Spleen (tissue), 11 donors: Measurements from ENCODE around the gene SLC4A1AP. TPM values are rescaled to one million over a fixed set of nuclear protein-coding genes. Genes with fewer than 3 reads are reported as not detected.
"Not testable (repeated sequence)": the region's sequence is repeated elsewhere in the genome, so short reads cannot be mapped to it uniquely, and the experiment has no call there.

Experiments used
- DNase-seq: peaks from one replicate; pipeline ENCODE4 v3.0.0-alpha.2; 2020
- H3K27ac ChIP-seq, 8 donors: fragments of 200-600 bp; sonication (generic) in 7 of 8; 1 replicate in 4 of 8; 2 replicates in 4 of 8; pipeline versions ENCODE4 v1.5.0 to v1.8.0; 2016 to 2021; ENCODE audit warnings: inconsistent platforms in 4 of 8, mild to moderate bottlenecking in 4 of 8, moderate library complexity in 1 of 8
- H3K27me3 ChIP-seq, 7 donors: fragments of 200-600 bp; sonication (generic) in 6 of 7; replicated peaks in 1 of 7; 1 replicate in 4 of 7; 2 replicates in 3 of 7; pipeline versions ENCODE4 v1.5.0 to v1.8.0; 2016 to 2021; ENCODE audit warnings: inconsistent platforms in 3 of 7, mild to moderate bottlenecking in 1 of 7
- H3K36me3 ChIP-seq, 6 donors: fragments of 200-600 bp; sonication (generic) in 5 of 6; 1 replicate in 4 of 6; 2 replicates in 2 of 6; pipeline versions ENCODE4 v1.5.0 to v1.8.0; 2016 to 2021; ENCODE audit warnings: inconsistent platforms in 2 of 6
- H3K4me1 ChIP-seq, 6 donors: fragments of 200-600 bp; sonication (generic) in 5 of 6; 1 replicate in 3 of 6; 2 replicates in 3 of 6; pipeline versions ENCODE4 v1.5.0 to v1.8.0; 2016 to 2021; ENCODE audit warnings: inconsistent platforms in 3 of 6
- H3K4me3 ChIP-seq, 8 donors: fragments of 200-600 bp; sonication (generic) in 7 of 8; 1 replicate in 4 of 8; 2 replicates in 4 of 8; pipeline versions ENCODE4 v1.5.0 to v1.8.0; 2016 to 2021; ENCODE audit warnings: inconsistent platforms in 4 of 8, mild to moderate bottlenecking in 4 of 8, moderate library complexity in 2 of 8
- H3K9me3 ChIP-seq, 8 donors: fragments of 200-600 bp; sonication (generic) in 7 of 8; 1 replicate in 4 of 8; 2 replicates in 4 of 8; pipeline versions ENCODE4 v1.5.0 to v1.8.0; 2016 to 2021; ENCODE audit warnings: inconsistent platforms in 4 of 8
- POLR2A ChIP-seq, 3 donors: fragments of 450-650 bp; IDR thresholded peaks; one replicate each; pipeline ENCODE4 v1.5.1; 2017; ENCODE audit warnings: antibody characterized with exemption in 3 of 3, mild to moderate bottlenecking in 1 of 3
- POLR2AphosphoS5 ChIP-seq, 3 donors: sonication (generic); formaldehyde crosslinking; IDR thresholded peaks; one replicate each; pipeline ENCODE4 v1.5.1; 2017; ENCODE audit warnings: antibody characterized with exemption in 3 of 3
- WGBS, 5 donors: extraction: QIAGEN DNeasy Blood & Tissue Kit in 3 of 5; methylation state at CpG; one replicate each; pipeline versions ENCODE4 v1.1.5 to v1.1.7; 2013 to 2018; 5-methylcytosine and 5-hydroxymethylcytosine counted together
- intact Hi-C: fragments of 100-400 bp; cut with DNase I; formaldehyde crosslinking; loops from one replicate; pipeline ENCODE4 v1.15.0; 2023; ENCODE audit warnings: low total_unique reads
- polyA plus RNA-seq, 3 donors: library from polyadenylated mRNA; stranded (reverse); fragments of 200-250 nt; gene quantifications; one replicate each; pipeline ENCODE4 v1.2.1, GENCODE V29; 2013
- total RNA-seq, 7 donors: library from RNA; depleted of rRNA in 3 of 7; stranded (reverse); fragments of >200 nt in 3 of 7; fragmentation: NEBNext Ultra II Directional in 4 of 7; extraction: Animal tissue kit (Norgen Biotek cat#: 25700) in 4 of 7; gene quantifications; one replicate each; pipeline versions ENCODE4 v1.1.0 to v1.2.1, GENCODE V29; 2016 to 2021
- TF ChIP-seq, protein P1 (sequence below), 11 experiments: fragments of 200-600 bp in 7 of 11; fragments of 450-650 bp in 4 of 11; sonication (generic) in 4 of 11; IDR thresholded peaks in 8 of 11; conservative IDR thresholded peaks in 3 of 11; 1 replicate in 7 of 11; 2 replicates in 4 of 11; pipeline versions ENCODE4 v1.4.0 to v1.8.0; 2016 to 2021; ENCODE audit warnings: antibody characterized with exemption in 11 of 11, inconsistent platforms in 4 of 11, mild to moderate bottlenecking in 1 of 11
- donor health status: healthy with polysubstance abuse.
- donor health status: DM: no; HTN: no; CAD: no; lungs with moderate emphysema.
- donor health status: DM: no; HTN: no; CAD: no.
- donor health status: Bipolar disorder and iron deficiency.
- donor health status: healthy.
- donor health status: DM: no; HTN: no; CAD: no.
- donor health status: DM: yes; HTN: yes; CAD: no.

SLC4A1AP gene
- total and polyA plus RNA-seq, 10 donors = 10.5 to 25.4 (median 19.1) TPM

- 87 to 93% (median 89%) methylated on average over 5 of the region's 5 CpGs for WGBS, 5 donors
- no peaks in the 10 kb centered on the region for H3K9me3 ChIP-seq
- H3K27me3 ChIP-seq = no peaks in the 10 kb centered on the region
- intact Hi-C loops = no loop called here
- DNase-seq = no peak
- peaks cover 0 to 100% (median 78%) of the 10 kb centered on the region in 6 donors for H3K36me3 ChIP-seq
- H3K4me1 ChIP-seq = peaks cover 0 to 15% (median under 1%) of the 10 kb centered on the region in 6 donors
- no peak overlapping the region for H3K27ac ChIP-seq
- no peak for TF ChIP-seq POLR2AphosphoS5 (IDR thresholded peaks at IDR 0.05)
- TF ChIP-seq, protein P1, sequence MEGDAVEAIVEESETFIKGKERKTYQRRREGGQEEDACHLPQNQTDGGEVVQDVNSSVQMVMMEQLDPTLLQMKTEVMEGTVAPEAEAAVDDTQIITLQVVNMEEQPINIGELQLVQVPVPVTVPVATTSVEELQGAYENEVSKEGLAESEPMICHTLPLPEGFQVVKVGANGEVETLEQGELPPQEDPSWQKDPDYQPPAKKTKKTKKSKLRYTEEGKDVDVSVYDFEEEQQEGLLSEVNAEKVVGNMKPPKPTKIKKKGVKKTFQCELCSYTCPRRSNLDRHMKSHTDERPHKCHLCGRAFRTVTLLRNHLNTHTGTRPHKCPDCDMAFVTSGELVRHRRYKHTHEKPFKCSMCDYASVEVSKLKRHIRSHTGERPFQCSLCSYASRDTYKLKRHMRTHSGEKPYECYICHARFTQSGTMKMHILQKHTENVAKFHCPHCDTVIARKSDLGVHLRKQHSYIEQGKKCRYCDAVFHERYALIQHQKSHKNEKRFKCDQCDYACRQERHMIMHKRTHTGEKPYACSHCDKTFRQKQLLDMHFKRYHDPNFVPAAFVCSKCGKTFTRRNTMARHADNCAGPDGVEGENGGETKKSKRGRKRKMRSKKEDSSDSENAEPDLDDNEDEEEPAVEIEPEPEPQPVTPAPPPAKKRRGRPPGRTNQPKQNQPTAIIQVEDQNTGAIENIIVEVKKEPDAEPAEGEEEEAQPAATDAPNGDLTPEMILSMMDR (IDR thresholded peaks at IDR 0.05 in 8 of 11, conservative IDR thresholded peaks at IDR 0.05 in 3 of 11) = no peak
- TF ChIP-seq POLR2A (IDR thresholded peaks at IDR 0.05) = no peak
- H3K4me3 ChIP-seq = no peak overlapping the region
Observed at GRCh38 chr2:27672723-27673486, 9.2 kb downstream of the SLC4A1AP start.

GRCh38 chr2:27680571-27680970 is 16.9 kb downstream of the SLC4A1AP start:
- no peaks in the 10 kb centered on the region for H3K9me3 ChIP-seq
- DNase-seq = no peak
- H3K27ac ChIP-seq = no peak overlapping the region
- peaks cover 0 to 27% (median 6%) of the 10 kb centered on the region in 6 donors for H3K4me1 ChIP-seq
- 88 to 100% (median 93%) methylated on average over 2 of the region's 2 CpGs for WGBS, 5 donors
- H3K36me3 ChIP-seq = peaks cover 0 to 98% (median 62%) of the 10 kb centered on the region in 6 donors
- no peaks in the 10 kb centered on the region for H3K27me3 ChIP-seq
- TF ChIP-seq POLR2AphosphoS5 (IDR thresholded peaks at IDR 0.05) (no peak), POLR2A (IDR thresholded peaks at IDR 0.05) (no peak)
- TF ChIP-seq, protein P1 (IDR thresholded peaks at IDR 0.05 in 8 of 11, conservative IDR thresholded peaks at IDR 0.05 in 3 of 11) = no peak
- H3K4me3 ChIP-seq = no peak overlapping the region
- intact Hi-C loops = no loop called here

DNA sequence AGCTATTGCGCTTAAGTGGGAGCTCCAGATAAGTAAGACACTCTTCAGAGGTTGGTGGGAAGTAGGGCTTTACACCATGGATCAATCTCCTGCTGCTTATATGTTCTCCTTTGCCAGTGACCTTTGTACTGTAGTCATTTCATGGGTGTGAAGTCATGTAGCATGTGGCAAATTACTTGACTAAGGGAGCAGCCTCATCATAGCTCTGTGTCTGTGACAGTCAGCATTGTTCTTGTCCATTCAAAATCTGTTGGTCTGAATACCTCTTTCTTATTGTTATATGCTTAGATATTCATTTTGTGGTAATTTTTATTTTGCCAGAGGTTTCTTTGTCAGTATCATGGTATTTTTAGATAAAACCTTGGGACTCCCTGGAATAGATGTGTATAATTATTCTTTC is 18.2 kb downstream of the SLC4A1AP start:
- H3K9me3 ChIP-seq = no peaks in the 10 kb centered on the region
- no peaks in the 10 kb centered on the region for H3K27me3 ChIP-seq
- peaks cover 4 to 98% (median 63%) of the 10 kb centered on the region in 6 donors for H3K36me3 ChIP-seq
- no peak overlapping the region for H3K27ac ChIP-seq
- no peak for DNase-seq
- H3K4me1 ChIP-seq = peaks cover 0 to 34% (median 6%) of the 10 kb centered on the region in 6 donors
- TF ChIP-seq POLR2AphosphoS5 (IDR thresholded peaks at IDR 0.05) (no peak), POLR2A (IDR thresholded peaks at IDR 0.05) (no peak)
- TF ChIP-seq, protein P1 (IDR thresholded peaks at IDR 0.05 in 8 of 11, conservative IDR thresholded peaks at IDR 0.05 in 3 of 11) = no peak
- 89 to 100% (median 100%) methylated on average over 1 of the region's 1 CpG for WGBS, 5 donors
- intact Hi-C loops = no loop called here
- no peak overlapping the region for H3K4me3 ChIP-seq

GRCh38 chr2:27682334-27682771 is 18.7 kb downstream of the SLC4A1AP start:
- H3K4me3 ChIP-seq, H3K27me3 ChIP-seq, H3K9me3 ChIP-seq, intact Hi-C loops, DNase-seq: not testable (repeated sequence)
- peak overlapping the region in 1 of 8 donors; percentile 41 for H3K27ac ChIP-seq
- peaks cover 0 to 34% (median 6%) of the 10 kb centered on the region in 6 donors for H3K4me1 ChIP-seq
- H3K36me3 ChIP-seq = peaks cover 4 to 98% (median 62%) of the 10 kb centered on the region in 6 donors
- WGBS, 5 donors = 88 to 95% (median 93%) methylated on average over 7 of the region's 7 CpGs
